ENCODE measurements around the gene COBL. TPM values are rescaled to one million over a fixed set of nuclear protein-coding genes. Genes with fewer than 3 reads are reported as not detected.

The COBL gene
- total RNA-seq, 1 donor from 2014 or later = 0.05 TPM

DNA sequence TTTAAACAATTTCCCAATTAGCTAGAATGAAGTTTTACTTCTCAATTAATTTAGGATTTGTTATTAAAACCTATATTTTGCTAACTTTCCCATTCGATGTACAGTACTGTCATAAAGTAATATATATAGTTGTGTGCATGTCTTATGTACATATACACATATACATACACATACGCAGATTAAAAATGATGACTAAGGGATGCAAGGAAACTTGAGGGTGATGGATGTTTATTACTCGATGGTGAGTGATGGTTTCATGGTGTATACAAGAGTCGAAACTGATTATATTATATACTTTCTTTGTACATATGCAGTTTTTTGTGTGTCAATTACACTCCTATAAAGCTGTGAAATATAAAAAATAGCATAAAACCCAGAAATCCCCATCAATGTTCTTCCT, 248.2 kb downstream of the COBL start:
- TF ChIP-seq, protein P1, sequence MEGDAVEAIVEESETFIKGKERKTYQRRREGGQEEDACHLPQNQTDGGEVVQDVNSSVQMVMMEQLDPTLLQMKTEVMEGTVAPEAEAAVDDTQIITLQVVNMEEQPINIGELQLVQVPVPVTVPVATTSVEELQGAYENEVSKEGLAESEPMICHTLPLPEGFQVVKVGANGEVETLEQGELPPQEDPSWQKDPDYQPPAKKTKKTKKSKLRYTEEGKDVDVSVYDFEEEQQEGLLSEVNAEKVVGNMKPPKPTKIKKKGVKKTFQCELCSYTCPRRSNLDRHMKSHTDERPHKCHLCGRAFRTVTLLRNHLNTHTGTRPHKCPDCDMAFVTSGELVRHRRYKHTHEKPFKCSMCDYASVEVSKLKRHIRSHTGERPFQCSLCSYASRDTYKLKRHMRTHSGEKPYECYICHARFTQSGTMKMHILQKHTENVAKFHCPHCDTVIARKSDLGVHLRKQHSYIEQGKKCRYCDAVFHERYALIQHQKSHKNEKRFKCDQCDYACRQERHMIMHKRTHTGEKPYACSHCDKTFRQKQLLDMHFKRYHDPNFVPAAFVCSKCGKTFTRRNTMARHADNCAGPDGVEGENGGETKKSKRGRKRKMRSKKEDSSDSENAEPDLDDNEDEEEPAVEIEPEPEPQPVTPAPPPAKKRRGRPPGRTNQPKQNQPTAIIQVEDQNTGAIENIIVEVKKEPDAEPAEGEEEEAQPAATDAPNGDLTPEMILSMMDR (conservative IDR thresholded peaks at IDR 0.05) = no peak
- Mint-ChIP-seq H3K27me3 (ENCODE audit: low read depth) (no peaks in the 10 kb centered on the region), H3K4me1 (peaks cover 18% of the 10 kb centered on the region), H3K36me3 (ENCODE audit: low read depth) (no peaks in the 10 kb centered on the region), H3K4me3 (no peak overlapping the region), H3K27ac (ENCODE audit: unreplicated experiment) (no peak overlapping the region), H3K9me3 (no peaks in the 10 kb centered on the region)
- no peak for DNase-seq (ENCODE audit: low read depth, low spot score)

DNA sequence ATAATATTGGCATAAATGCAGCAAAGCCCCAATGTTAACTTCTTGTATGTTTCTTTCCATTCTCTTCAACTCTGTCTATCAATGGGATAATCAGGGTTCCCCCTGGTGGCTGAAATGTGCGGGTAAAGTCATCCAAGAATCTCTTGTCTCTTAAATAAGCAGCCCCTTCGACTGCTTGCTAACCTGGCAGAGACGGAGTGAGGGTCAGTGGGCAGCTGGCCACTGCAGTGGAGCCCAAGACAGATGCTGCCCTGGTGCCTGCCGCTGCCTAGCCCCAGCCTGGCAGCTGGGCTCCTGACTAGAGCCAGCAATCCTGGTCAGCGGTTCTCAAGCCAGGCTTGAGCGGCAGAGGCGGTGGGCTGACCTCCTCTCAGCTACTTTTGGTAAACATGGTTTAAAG, 248.9 kb downstream of the COBL start:
- Mint-ChIP-seq H3K27me3 (ENCODE audit: low read depth) (no peaks in the 10 kb centered on the region), H3K4me3 (no peak overlapping the region), H3K4me1 (peaks cover 12% of the 10 kb centered on the region), H3K9me3 (no peaks in the 10 kb centered on the region), H3K36me3 (ENCODE audit: low read depth) (no peaks in the 10 kb centered on the region), H3K27ac (ENCODE audit: unreplicated experiment) (no peak overlapping the region)
- DNase-seq (ENCODE audit: low read depth, low spot score) = peak; percentile 75
- TF ChIP-seq, protein P1 (conservative IDR thresholded peaks at IDR 0.05) = peak; percentile 82

DNA sequence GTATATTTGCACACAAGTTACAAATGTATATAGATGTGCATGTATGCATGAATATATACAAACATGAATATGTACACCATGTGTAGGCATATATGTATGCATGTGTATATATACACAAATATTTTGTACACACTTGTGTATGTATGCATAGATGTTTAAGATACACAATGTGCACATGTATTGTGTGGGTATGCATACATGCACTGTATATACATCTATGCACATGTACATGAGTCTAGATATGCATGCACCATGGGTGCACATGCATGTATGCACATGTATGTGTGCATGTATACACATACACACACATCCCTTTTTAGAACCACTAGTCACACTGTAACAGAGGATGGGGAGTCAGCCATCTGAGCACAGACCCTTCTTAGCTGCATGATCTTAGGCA, 249.4 kb downstream of the COBL start:
- no peak overlapping the region for H3K27ac Mint-ChIP-seq (ENCODE audit: unreplicated experiment)
- no peaks in the 10 kb centered on the region for H3K27me3 Mint-ChIP-seq (ENCODE audit: low read depth)
- no peak for DNase-seq (ENCODE audit: low read depth, low spot score)
- H3K4me1 Mint-ChIP-seq = peaks cover 7% of the 10 kb centered on the region
- H3K36me3 Mint-ChIP-seq (ENCODE audit: low read depth) = no peaks in the 10 kb centered on the region
- H3K4me3 Mint-ChIP-seq = no peak overlapping the region
- no peaks in the 10 kb centered on the region for H3K9me3 Mint-ChIP-seq
- TF ChIP-seq, protein P1 (conservative IDR thresholded peaks at IDR 0.05) = no peak

DNA sequence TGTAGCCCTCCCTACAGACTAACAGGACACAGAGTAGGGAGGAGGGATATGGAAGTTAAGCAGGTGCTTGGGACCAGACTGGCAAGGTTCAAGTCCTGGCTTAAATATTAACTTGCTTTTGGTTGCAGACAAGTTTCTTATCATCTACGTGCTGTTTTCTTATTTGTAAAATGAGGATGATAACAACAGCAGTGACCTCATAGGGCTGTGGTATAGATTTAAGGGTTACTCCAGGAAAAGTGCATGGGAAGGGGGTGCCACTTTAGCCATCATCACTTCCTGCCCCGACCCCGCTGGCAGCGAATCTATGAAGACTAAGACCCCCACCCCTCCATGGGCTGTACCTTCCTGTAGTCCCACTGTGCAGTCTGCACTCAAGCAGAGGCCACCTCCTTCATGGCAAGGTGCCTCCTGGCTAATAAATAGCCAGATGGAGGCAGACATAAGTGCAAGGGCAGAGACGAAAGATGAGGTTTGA, 250.2 kb downstream of the COBL start:
- no peak overlapping the region for H3K27ac Mint-ChIP-seq (ENCODE audit: unreplicated experiment)
- H3K36me3 Mint-ChIP-seq (ENCODE audit: low read depth) = no peaks in the 10 kb centered on the region
- peaks cover 5% of the 10 kb centered on the region for H3K4me1 Mint-ChIP-seq
- H3K27me3 Mint-ChIP-seq (ENCODE audit: low read depth) = no peaks in the 10 kb centered on the region
- DNase-seq (ENCODE audit: low read depth, low spot score) = no peak
- no peaks in the 10 kb centered on the region for H3K9me3 Mint-ChIP-seq
- no peak overlapping the region for H3K4me3 Mint-ChIP-seq
- TF ChIP-seq, protein P1 (conservative IDR thresholded peaks at IDR 0.05) = no peak

DNA sequence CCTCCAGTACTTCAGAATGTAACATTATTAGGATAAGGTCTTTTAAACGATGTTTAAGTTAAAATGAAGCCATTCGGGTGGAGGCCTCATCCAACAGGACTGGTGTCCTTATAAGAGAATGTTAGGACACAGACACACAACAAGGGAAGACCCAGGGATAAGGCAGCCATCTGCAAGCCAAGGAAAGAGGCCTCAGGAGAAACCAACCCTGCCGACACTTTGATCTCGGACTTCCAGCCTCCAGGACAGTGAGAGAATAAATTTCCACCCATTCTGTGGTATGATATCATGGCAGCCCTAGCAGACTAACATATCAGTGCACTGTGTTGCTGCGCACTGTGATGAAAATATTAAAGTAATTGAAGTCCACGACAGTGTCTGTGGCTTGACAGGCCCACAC, 250.8 kb downstream of the COBL start:
- TF ChIP-seq, protein P1 (conservative IDR thresholded peaks at IDR 0.05) = no peak
- H3K36me3 Mint-ChIP-seq (ENCODE audit: low read depth) = no peaks in the 10 kb centered on the region
- peaks cover 5% of the 10 kb centered on the region for H3K4me1 Mint-ChIP-seq
- no peaks in the 10 kb centered on the region for H3K27me3 Mint-ChIP-seq (ENCODE audit: low read depth)
- H3K4me3 Mint-ChIP-seq = no peak overlapping the region
- no peak overlapping the region for H3K27ac Mint-ChIP-seq (ENCODE audit: unreplicated experiment)
- DNase-seq (ENCODE audit: low read depth, low spot score) = no peak
- no peaks in the 10 kb centered on the region for H3K9me3 Mint-ChIP-seq

DNA sequence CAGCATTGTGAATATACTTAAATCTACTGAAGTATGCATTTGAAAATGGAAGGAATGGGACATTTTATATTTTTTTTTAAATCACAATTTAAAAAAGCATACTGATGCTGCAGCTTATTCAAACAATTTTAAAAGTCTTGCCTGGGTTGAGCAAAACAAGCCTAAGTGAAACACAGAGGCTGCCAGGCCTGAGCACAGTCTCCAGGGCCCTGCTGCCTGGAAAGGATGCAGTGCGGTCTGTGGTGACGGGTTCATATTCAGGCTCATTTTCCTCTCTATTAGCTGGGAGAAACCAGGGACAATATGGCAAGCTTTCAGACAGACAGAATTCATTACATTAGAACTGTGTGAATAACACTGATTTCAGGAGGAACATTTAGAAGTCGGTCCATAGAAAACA, 251.9 kb downstream of the COBL start:
- Mint-ChIP-seq H3K27me3 (ENCODE audit: low read depth) (no peaks in the 10 kb centered on the region), H3K4me1 (peaks cover 5% of the 10 kb centered on the region), H3K4me3 (no peak overlapping the region), H3K27ac (ENCODE audit: unreplicated experiment) (no peak overlapping the region), H3K36me3 (ENCODE audit: low read depth) (no peaks in the 10 kb centered on the region), H3K9me3 (peaks cover 2% of the 10 kb centered on the region)
- TF ChIP-seq, protein P1 (conservative IDR thresholded peaks at IDR 0.05) = no peak
- no peak for DNase-seq (ENCODE audit: low read depth, low spot score)

All from neural crest cell (in vitro differentiated cells).